ENCODE measurements around the gene NUP37.
"Not testable (repeated sequence)": the region's sequence is repeated elsewhere in the genome, so short reads cannot be mapped to it uniquely, and the experiment has no call there.

NUP37 gene

GRCh38 chr12:102093319-102093718 is 26.6 kb downstream of the NUP37 start:
- peaks cover under 1 to 20% (median 8%) of the 10 kb centered on the region in 3 donors for H3K36me3 ChIP-seq
- no peaks in the 10 kb centered on the region for H3K4me1 ChIP-seq
- no peaks in the 10 kb centered on the region for H3K27me3 ChIP-seq
- DNase-seq, result no peak
- intact Hi-C loops (cut with DNase I; ENCODE audit: low total_unique reads), result loop anchor here (10.0 kb wide), 1 partner anchor 1771 kb away; no protein-coding TSS in a partner anchor
- H3K4me3 ChIP-seq, result no peak overlapping the region
- no peaks in the 10 kb centered on the region for H3K9me3 ChIP-seq
- H3K27ac ChIP-seq, result no peak overlapping the region
- TF ChIP-seq, protein P1, sequence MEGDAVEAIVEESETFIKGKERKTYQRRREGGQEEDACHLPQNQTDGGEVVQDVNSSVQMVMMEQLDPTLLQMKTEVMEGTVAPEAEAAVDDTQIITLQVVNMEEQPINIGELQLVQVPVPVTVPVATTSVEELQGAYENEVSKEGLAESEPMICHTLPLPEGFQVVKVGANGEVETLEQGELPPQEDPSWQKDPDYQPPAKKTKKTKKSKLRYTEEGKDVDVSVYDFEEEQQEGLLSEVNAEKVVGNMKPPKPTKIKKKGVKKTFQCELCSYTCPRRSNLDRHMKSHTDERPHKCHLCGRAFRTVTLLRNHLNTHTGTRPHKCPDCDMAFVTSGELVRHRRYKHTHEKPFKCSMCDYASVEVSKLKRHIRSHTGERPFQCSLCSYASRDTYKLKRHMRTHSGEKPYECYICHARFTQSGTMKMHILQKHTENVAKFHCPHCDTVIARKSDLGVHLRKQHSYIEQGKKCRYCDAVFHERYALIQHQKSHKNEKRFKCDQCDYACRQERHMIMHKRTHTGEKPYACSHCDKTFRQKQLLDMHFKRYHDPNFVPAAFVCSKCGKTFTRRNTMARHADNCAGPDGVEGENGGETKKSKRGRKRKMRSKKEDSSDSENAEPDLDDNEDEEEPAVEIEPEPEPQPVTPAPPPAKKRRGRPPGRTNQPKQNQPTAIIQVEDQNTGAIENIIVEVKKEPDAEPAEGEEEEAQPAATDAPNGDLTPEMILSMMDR (IDR thresholded peaks at IDR 0.05), result no peak

GRCh38 chr12:102089228-102089835 is 30.6 kb downstream of the NUP37 start:
- H3K9me3 ChIP-seq; intact Hi-C loops (cut with DNase I; ENCODE audit: low total_unique reads); H3K4me1 ChIP-seq; H3K27ac ChIP-seq; H3K27me3 ChIP-seq; DNase-seq; H3K4me3 ChIP-seq: not testable (repeated sequence)
- peaks cover 6 to 23% (median 15%) of the 10 kb centered on the region in 3 donors for H3K36me3 ChIP-seq

DNA sequence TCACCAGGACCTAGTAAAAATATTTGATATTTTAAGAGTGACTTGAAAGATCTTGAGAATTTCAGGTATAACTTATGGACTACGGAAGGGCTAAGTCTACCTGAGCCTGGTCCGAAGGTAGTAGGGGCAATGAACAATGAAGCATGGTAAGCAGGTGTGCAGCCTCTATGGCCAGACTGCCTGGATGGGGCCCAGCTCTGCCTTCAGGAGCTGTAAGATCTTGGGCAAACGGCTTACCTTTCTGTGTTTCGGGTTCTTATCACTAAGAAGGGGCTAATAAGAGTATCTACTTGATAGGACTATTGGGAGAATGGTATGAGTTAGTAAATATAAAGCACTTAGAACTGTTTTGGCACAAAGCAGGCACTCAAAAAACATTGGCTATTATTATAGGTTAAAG is 39.1 kb downstream of the NUP37 start:
- TF ChIP-seq, protein P1 (IDR thresholded peaks at IDR 0.05), result no peak
- no peaks in the 10 kb centered on the region for H3K9me3 ChIP-seq
- peaks cover 8 to 66% (median 28%) of the 10 kb centered on the region in 3 donors for H3K36me3 ChIP-seq
- H3K27ac ChIP-seq, result no peak overlapping the region
- no peak for DNase-seq
- H3K4me3 ChIP-seq, result no peak overlapping the region
- intact Hi-C loops (cut with DNase I; ENCODE audit: low total_unique reads), result no loop called here
- H3K27me3 ChIP-seq, result no peaks in the 10 kb centered on the region
- no peaks in the 10 kb centered on the region for H3K4me1 ChIP-seq

DNA sequence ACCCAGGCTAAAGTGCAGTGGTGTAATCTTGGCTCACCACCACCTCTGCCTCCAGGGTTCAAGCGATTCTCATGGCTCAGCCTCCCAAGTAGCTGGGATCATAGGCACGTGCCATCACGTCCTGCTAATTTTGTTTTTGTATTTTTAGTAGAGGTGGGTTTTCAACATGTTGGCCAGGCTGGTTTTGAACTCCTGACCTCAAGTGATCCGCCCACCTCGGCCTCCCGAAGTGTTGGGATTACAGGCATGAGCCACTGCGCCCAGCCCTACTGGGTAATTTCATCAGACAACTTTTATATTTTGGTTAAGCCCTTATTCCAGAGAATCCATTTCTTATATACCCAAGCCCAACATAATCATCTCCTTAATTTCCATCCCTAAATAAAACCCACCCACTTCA is 47.8 kb downstream of the NUP37 start:
- H3K4me1 ChIP-seq; H3K27ac ChIP-seq; H3K9me3 ChIP-seq; intact Hi-C loops (cut with DNase I; ENCODE audit: low total_unique reads); H3K4me3 ChIP-seq; DNase-seq; H3K27me3 ChIP-seq: not testable (repeated sequence)
- H3K36me3 ChIP-seq, result peaks cover 8 to 32% (median 13%) of the 10 kb centered on the region in 3 donors

- no peak overlapping the region for H3K4me3 ChIP-seq
- TF ChIP-seq, protein P1 (IDR thresholded peaks at IDR 0.05), result no peak
- H3K36me3 ChIP-seq, result peaks cover 0 to 12% (median 6%) of the 10 kb centered on the region in 3 donors
- no peaks in the 10 kb centered on the region for H3K27me3 ChIP-seq
- intact Hi-C loops (cut with DNase I; ENCODE audit: low total_unique reads), result loop anchor here (10.0 kb wide), 1 partner anchor 195 kb away; the partner anchor contains the start of gene DRAM1
- H3K4me1 ChIP-seq, result no peaks in the 10 kb centered on the region
- H3K27ac ChIP-seq, result no peak overlapping the region
- DNase-seq, result no peak
- H3K9me3 ChIP-seq, result no peaks in the 10 kb centered on the region
These were observed 50.2 kb downstream of the NUP37 start for GRCh38 chr12:102069707-102070106.

DNA sequence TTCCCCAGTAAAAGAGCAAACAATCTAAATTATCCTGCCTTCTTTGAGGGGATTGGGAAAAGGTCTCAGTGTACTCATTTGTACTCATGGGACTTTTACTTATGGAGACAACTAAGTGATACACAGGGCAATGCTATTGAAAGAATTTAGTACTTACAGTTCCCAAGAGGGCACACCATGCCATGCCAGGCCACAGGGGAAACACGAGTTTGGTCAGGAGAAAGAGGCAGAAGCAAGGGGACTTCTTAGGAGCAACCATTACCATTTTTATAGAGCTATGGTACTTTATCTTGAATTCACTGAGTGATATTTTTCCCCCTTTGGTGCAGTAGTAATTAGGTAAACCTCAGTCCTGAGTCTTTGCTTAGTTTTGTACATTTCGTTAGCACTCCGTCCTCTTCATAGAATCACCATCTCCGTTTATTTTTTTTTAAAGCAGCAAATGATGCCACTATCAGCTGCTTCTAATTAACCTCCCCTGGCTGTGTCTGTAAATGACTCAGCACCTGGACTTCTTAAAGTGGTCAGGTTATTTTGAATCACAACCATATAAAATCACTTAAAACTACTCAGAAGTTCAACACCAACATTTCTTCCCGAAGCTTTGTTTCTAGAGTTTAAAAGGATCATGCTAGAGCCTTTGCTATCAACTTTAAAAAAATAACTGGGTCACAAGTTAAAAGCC is 52.2 kb downstream of the NUP37 start:
- H3K27ac ChIP-seq, result no peak overlapping the region
- H3K27me3 ChIP-seq, result no peaks in the 10 kb centered on the region
- H3K36me3 ChIP-seq, result no peaks in the 10 kb centered on the region
- H3K4me3 ChIP-seq, result no peak overlapping the region
- no peak for DNase-seq
- no peaks in the 10 kb centered on the region for H3K4me1 ChIP-seq
- TF ChIP-seq, protein P1 (IDR thresholded peaks at IDR 0.05), result no peak
- intact Hi-C loops (cut with DNase I; ENCODE audit: low total_unique reads), result loop anchor here (10.0 kb wide), 1 partner anchor 193 kb away; the partner anchor contains the start of gene DRAM1
- H3K9me3 ChIP-seq, result no peaks in the 10 kb centered on the region

All from tibial artery (tissue), 4 donors.